H1 (cell line): ENCODE results near the gene CTDSP1. TPM values are rescaled to one million over a fixed set of nuclear protein-coding genes. Genes with fewer than 3 reads are reported as not detected.

Source experiments
- CTCF ChIA-PET: fragments of 300-600 bp; sonication (Branson Sonifier 250); formaldehyde crosslinking; loops from one replicate; lab custom pipeline; 2021; ENCODE audit not compliant: partially characterized antibody; lab: Charles Lee
- POLR2A ChIA-PET: fragments of 300-600 bp; sonication (Branson Sonifier 250); formaldehyde crosslinking; loops from one replicate; lab custom pipeline; 2021; ENCODE audit warnings: inconsistent platforms; ENCODE audit not compliant: partially characterized antibody; lab: Charles Lee
- DNase-seq, 2 experiments: peaks; one replicate each; pipeline versions ENCODE4 v3.0.0 to v3.0.0-alpha.2; 2010 to 2022; ENCODE audit warnings: low spot score in 2 of 2, low read depth in 1 of 2, mixed read lengths in 1 of 2
- FAIRE-seq: peaks from 2 replicates; lab custom pipeline; 2011; peaks lifted over from hg19 to GRCh38; lab: Jason Lieb, UNC
- H2AFZ ChIP-seq: 2 replicates; pipeline ENCODE4 v1.8.1; 2012; ENCODE audit warnings: low read length, inconsistent platforms
- H2AK5ac ChIP-seq: 2 replicates; pipeline ENCODE4 v1.6.1; 2013; ENCODE audit warnings: low read depth, low read length
- H2BK120ac ChIP-seq: replicated peaks from 2 replicates; pipeline ENCODE3; 2013; ENCODE audit warnings: low read depth, low read length, inconsistent platforms
- H2BK12ac ChIP-seq: 2 replicates; pipeline ENCODE4 v1.6.1; 2013; ENCODE audit warnings: low read depth, low read length
- H2BK15ac ChIP-seq: 2 replicates; pipeline ENCODE4 v1.6.1; 2013; ENCODE audit warnings: low read length
- H2BK20ac ChIP-seq: 2 replicates; pipeline ENCODE4 v1.6.1; 2013; ENCODE audit warnings: low read length
- H2BK5ac ChIP-seq: 2 replicates; pipeline ENCODE4 v1.6.1; 2013; ENCODE audit warnings: low read depth, low read length
- H3K14ac ChIP-seq: 2 replicates; pipeline ENCODE4 v1.6.1; 2013; ENCODE audit warnings: inconsistent platforms; ENCODE audit not compliant: insufficient read length
- H3K18ac ChIP-seq: 2 replicates; pipeline ENCODE4 v1.6.1; 2013; ENCODE audit warnings: low read length; ENCODE audit errors: extremely low read depth
- H3K23ac ChIP-seq: 2 replicates; pipeline ENCODE4 v1.6.1; 2013; ENCODE audit warnings: inconsistent platforms; ENCODE audit not compliant: insufficient read length
- H3K23me2 ChIP-seq: 2 replicates; pipeline ENCODE4 v1.6.1; 2013; ENCODE audit warnings: low read depth, low read length
- H3K27ac ChIP-seq: 2 replicates; pipeline ENCODE4 v1.6.1; 2011; ENCODE audit warnings: low read depth, low read length, inconsistent platforms
- H3K27me3 ChIP-seq, 4 experiments: replicated peaks in 1 of 4; 1 replicate in 1 of 4; 2 replicates in 3 of 4; pipeline versions ENCODE4 v1.6.1 to v1.8.1; 2011 to 2013; ENCODE audit warnings: low read length in 3 of 4, mild to moderate bottlenecking in 3 of 4, inconsistent platforms in 2 of 4, mixed read lengths in 2 of 4, moderate library complexity in 1 of 4; ENCODE audit not compliant: control insufficient read depth in 3 of 4, insufficient read depth in 3 of 4; ENCODE audit errors: extremely low read depth in 1 of 4
- H3K36me3 ChIP-seq, 4 experiments: 2 replicates each; pipeline versions ENCODE4 v1.6.1 to v1.8.1; 2011 to 2013; ENCODE audit warnings: mild to moderate bottlenecking in 4 of 4, low read length in 3 of 4, moderate library complexity in 2 of 4, control low read depth in 1 of 4, inconsistent platforms in 1 of 4; ENCODE audit not compliant: insufficient read depth in 4 of 4, control insufficient read depth in 2 of 4
- H3K4ac ChIP-seq: replicated peaks from 2 replicates; pipeline ENCODE3; 2013; ENCODE audit warnings: low read length, low read depth, mixed read lengths, inconsistent platforms; ENCODE audit not compliant: insufficient read length
- H3K4me1 ChIP-seq, 4 experiments: replicated peaks in 1 of 4; 1 replicate in 1 of 4; 2 replicates in 3 of 4; pipeline versions ENCODE4 v1.6.1 to v1.8.1; 2011 to 2013; ENCODE audit warnings: low read length in 3 of 4, inconsistent platforms in 2 of 4, mixed read lengths in 1 of 4; ENCODE audit not compliant: insufficient read depth in 4 of 4, control insufficient read depth in 3 of 4
- H3K4me2 ChIP-seq, 2 experiments: 2 replicates each; pipeline versions ENCODE4 v1.6.1 to v1.8.1; 2011 to 2013; ENCODE audit warnings: low read depth in 2 of 2, low read length in 2 of 2, control low read depth in 1 of 2, inconsistent platforms in 1 of 2, mild to moderate bottlenecking in 1 of 2; ENCODE audit not compliant: insufficient read depth in 1 of 2
- H3K4me3 ChIP-seq, 4 experiments: fragments of 200-600, 300-600 bp in 1 of 4; sonication (generic), shearing (Covaris generic), sonication (Bioruptor Twin) in 1 of 4; 2 replicates each; pipeline versions ENCODE4 v1.5.1 to v1.8.1; 2011 to 2016; ENCODE audit warnings: low read length in 4 of 4, low read depth in 3 of 4, control low read depth in 2 of 4, inconsistent platforms in 2 of 4, mild to moderate bottlenecking in 2 of 4, mixed read lengths in 1 of 4, moderate library complexity in 1 of 4; ENCODE audit not compliant: insufficient read depth in 2 of 4; ENCODE audit errors: extremely low read depth in 1 of 4
- H3K56ac ChIP-seq: replicated peaks from 2 replicates; pipeline ENCODE3; 2013; ENCODE audit warnings: low read depth, mild to moderate bottlenecking, mixed read lengths, low read length, inconsistent platforms; ENCODE audit not compliant: insufficient read length
- H3K79me1 ChIP-seq: 2 replicates; pipeline ENCODE4 v1.6.1; 2013; ENCODE audit warnings: low read depth, low read length, control low read depth
- H3K79me2 ChIP-seq, 2 experiments: 2 replicates each; pipeline versions ENCODE4 v1.6.1 to v1.8.1; 2012 to 2013; ENCODE audit warnings: low read length in 2 of 2, mild to moderate bottlenecking in 2 of 2, inconsistent platforms in 1 of 2; ENCODE audit not compliant: insufficient read depth in 2 of 2, control insufficient read depth in 1 of 2
- H3K9ac ChIP-seq, 4 experiments: replicated peaks in 1 of 4; 1 replicate in 1 of 4; 2 replicates in 3 of 4; pipeline versions ENCODE4 v1.6.1 to v1.8.1; 2011 to 2013; ENCODE audit warnings: low read depth in 3 of 4, low read length in 3 of 4, control low read depth in 2 of 4, mild to moderate bottlenecking in 2 of 4, moderate library complexity in 2 of 4, inconsistent platforms in 1 of 4; ENCODE audit errors: extremely low read depth in 1 of 4
- H3K9me3 ChIP-seq, 2 experiments: 2 replicates each; pipeline versions ENCODE4 v1.6.1 to v1.8.1; 2012 to 2013; ENCODE audit warnings: mild to moderate bottlenecking in 2 of 2, moderate library complexity in 2 of 2, control low read depth in 1 of 2, inconsistent platforms in 1 of 2, low read depth in 1 of 2, low read length in 1 of 2, mixed read lengths in 1 of 2; ENCODE audit not compliant: insufficient read depth in 2 of 2
- H4K20me1 ChIP-seq, 2 experiments: replicated peaks in 1 of 2; 2 replicates each; pipeline versions ENCODE3 to v1.8.1; 2011 to 2013; ENCODE audit warnings: inconsistent platforms in 2 of 2, low read length in 2 of 2, mild to moderate bottlenecking in 1 of 2; ENCODE audit not compliant: insufficient read depth in 2 of 2, control insufficient read depth in 1 of 2
- H4K5ac ChIP-seq: 2 replicates; pipeline ENCODE4 v1.6.1; 2013; ENCODE audit warnings: low read length, low read depth, mixed read lengths, inconsistent platforms; ENCODE audit not compliant: insufficient read length
- H4K8ac ChIP-seq: 2 replicates; pipeline ENCODE4 v1.8.0; 2013; ENCODE audit warnings: mild to moderate bottlenecking, moderate library complexity, low read length, inconsistent platforms; ENCODE audit not compliant: insufficient read depth; ENCODE audit errors: extremely low read depth
- H4K91ac ChIP-seq: replicated peaks from 2 replicates; pipeline ENCODE3; 2013; ENCODE audit warnings: low read length, mixed read lengths, inconsistent platforms; ENCODE audit not compliant: insufficient read length
- HDAC6 ChIP-seq: IDR thresholded peaks from one replicate; pipeline ENCODE4 v1.7.1; 2012; ENCODE audit warnings: low read depth, mild to moderate bottlenecking, inconsistent platforms, low read length, moderate library complexity
- WGBS, 2 experiments: shearing (Covaris generic) in 1 of 2; methylation state at CpG; one replicate each; pipeline versions ENCODE4 v1.1.6 to v1.1.7; 2013 to 2015; ENCODE audit warnings: low lambda C conversion rate in 2 of 2, mixed read lengths in 2 of 2, inconsistent platforms in 1 of 2, low coverage in 1 of 2, missing lambda C conversion rate in 1 of 2; ENCODE audit not compliant: insufficient replicate concordance in 2 of 2, insufficient coverage in 1 of 2, insufficient read length in 1 of 2; ENCODE audit errors: extremely low coverage in 1 of 2, missing lambda C conversion rate in 1 of 2; 5-methylcytosine and 5-hydroxymethylcytosine counted together
- polyA plus RNA-seq, 7 experiments: library from polyadenylated mRNA; depleted of rRNA in 3 of 7; stranded (reverse) in 5 of 7; unstranded in 2 of 7; fragments of >200 nt in 5 of 7; fragments of 200-250 nt in 2 of 7; gene quantifications; 1 replicate in 5 of 7; 2 replicates in 1 of 7; 4 replicates in 1 of 7; pipeline versions ENCODE4 v1.2.1 to v1.2.3, GENCODE V29; 2011 to 2013; ENCODE audit warnings: missing spikeins in 2 of 7, mixed read lengths in 2 of 7
- total RNA-seq: library from RNA; stranded (reverse); fragmentation: NEBNext Ultra II Directional; extraction: Animal tissue kit (Norgen Biotek cat#: 25700); gene quantifications from 2 replicates; pipeline ENCODE4 v1.2.1, GENCODE V29; 2021

CTDSP1 gene
- total and polyA plus RNA-seq, 2 of the 8 experiments (the other 6 are each of a cell fraction or from before 2014, with no cell fraction given) = 20.3 to 35.2 TPM

- H2AK5ac ChIP-seq = no peak within 1 kb of the TSS
- no peak within 1 kb of the TSS for H3K4ac ChIP-seq
- no peak within 1 kb of the TSS for H3K18ac ChIP-seq
- H3K9me3 ChIP-seq = no peaks in the 10 kb centered on the region
- no peak within 1 kb of the TSS for H3K9ac ChIP-seq
- ChIA-PET CTCF (interaction anchor here (0.7 to 1.4 kb wide), 3 partner anchors 8 to 251 kb away, joined by 3 to 8 read pairs (median 3); no protein-coding TSS in a partner anchor), POLR2A (interaction anchor here (1.1 kb wide), 1 partner anchor 12 kb away, joined by 4 read pairs; no protein-coding TSS in a partner anchor)
- no peak for TF ChIP-seq HDAC6
- H3K4me3 ChIP-seq = no peak within 1 kb of the TSS
- peaks cover 0 to 2% (median under 1%) of the 10 kb centered on the region in 4 experiments; a peak in 4 of 7 replicates for H3K4me1 ChIP-seq
- H4K8ac ChIP-seq = no peak within 1 kb of the TSS
- 87% methylated on average over 13 of the region's 13 CpGs; no CpG with 5 or more reads in 1 of the 2 experiments for WGBS, 2 experiments
- DNase-seq (no peak), FAIRE-seq (no peak)
- H2BK15ac ChIP-seq = no peak within 1 kb of the TSS
- H2BK20ac ChIP-seq = no peak within 1 kb of the TSS
- H3K4me2 ChIP-seq = no peak within 1 kb of the TSS
- no peaks in the 10 kb centered on the region for H4K20me1 ChIP-seq
- H3K23me2 ChIP-seq = peaks cover 1% of the 10 kb centered on the region; the same call in 1 of the 2 replicates
- H3K14ac ChIP-seq = no peak within 1 kb of the TSS
- H4K91ac ChIP-seq = no peak within 1 kb of the TSS
- no peak within 1 kb of the TSS for H3K56ac ChIP-seq
- H3K27ac ChIP-seq = no peak within 1 kb of the TSS
- no peak within 1 kb of the TSS for H4K5ac ChIP-seq
- no peak within 1 kb of the TSS for H3K23ac ChIP-seq
- H3K27me3 ChIP-seq = peaks cover 0 to 10% (median 7%) of the 10 kb centered on the region in 4 experiments; a peak in 5 of 7 replicates
- no peak within 1 kb of the TSS for H2BK12ac ChIP-seq
- no peak within 1 kb of the TSS for H2BK120ac ChIP-seq
- 0 out of 2 replicates have a peak within 1 kb of the TSS, but pooled peaks have one; percentile 18 for H2AFZ ChIP-seq
- H3K36me3 ChIP-seq = no peaks in the 10 kb centered on the region
- no peaks in the 10 kb centered on the region for H3K79me2 ChIP-seq
- H2BK5ac ChIP-seq = no peak within 1 kb of the TSS
- H3K79me1 ChIP-seq = no peaks in the 10 kb centered on the region
Measured at GRCh38 chr2:218381916-218382366, 17.7 kb upstream of the CTDSP1 start, which contains the start of gene SLC11A1. SLC11A1 (plus strand) TSS chr2:218382273; CDS start chr2:218382369, 96 bp downstream.
